NB4 (cell line): ENCODE measurements around the gene S100A6.
"Not testable (repeated sequence)": the region's sequence is repeated elsewhere in the genome, so short reads cannot be mapped to it uniquely, and the experiment has no call there.

Source experiments
- CTCF ChIP-seq: IDR thresholded peaks from one replicate; pipeline ENCODE4 v1.5.1; 2012; ENCODE audit warnings: low read depth, low read length
- MAX ChIP-seq: IDR thresholded peaks from 2 replicates; pipeline ENCODE4 v1.6.1; 2011; ENCODE audit warnings: low read depth, low read length
- MYC ChIP-seq: IDR thresholded peaks from 2 replicates; pipeline ENCODE4 v1.6.1; 2011; ENCODE audit warnings: low read depth, low read length
- POLR2A ChIP-seq: IDR thresholded peaks from 2 replicates; pipeline ENCODE4 v1.6.1; 2011; ENCODE audit warnings: mild to moderate bottlenecking; ENCODE audit not compliant: insufficient read length; ENCODE audit errors: extremely low read depth

- not testable (repeated sequence) for TF ChIP-seq POLR2A, MYC, CTCF, MAX
Observed at GRCh38 chr1:153575081-153575491, 39.3 kb upstream of the S100A6 start.
